Measurements from ENCODE around the gene ABCC6. TPM values are rescaled to one million over a fixed set of nuclear protein-coding genes. Genes with fewer than 3 reads are reported as not detected.
"Not testable (repeated sequence)": the region's sequence is repeated elsewhere in the genome, so short reads cannot be mapped to it uniquely, and the experiment has no call there.

ABCC6 gene
- total and polyA plus RNA-seq, 2 experiments from 2014 or later = 7.1 to 10.0 TPM

DNA sequence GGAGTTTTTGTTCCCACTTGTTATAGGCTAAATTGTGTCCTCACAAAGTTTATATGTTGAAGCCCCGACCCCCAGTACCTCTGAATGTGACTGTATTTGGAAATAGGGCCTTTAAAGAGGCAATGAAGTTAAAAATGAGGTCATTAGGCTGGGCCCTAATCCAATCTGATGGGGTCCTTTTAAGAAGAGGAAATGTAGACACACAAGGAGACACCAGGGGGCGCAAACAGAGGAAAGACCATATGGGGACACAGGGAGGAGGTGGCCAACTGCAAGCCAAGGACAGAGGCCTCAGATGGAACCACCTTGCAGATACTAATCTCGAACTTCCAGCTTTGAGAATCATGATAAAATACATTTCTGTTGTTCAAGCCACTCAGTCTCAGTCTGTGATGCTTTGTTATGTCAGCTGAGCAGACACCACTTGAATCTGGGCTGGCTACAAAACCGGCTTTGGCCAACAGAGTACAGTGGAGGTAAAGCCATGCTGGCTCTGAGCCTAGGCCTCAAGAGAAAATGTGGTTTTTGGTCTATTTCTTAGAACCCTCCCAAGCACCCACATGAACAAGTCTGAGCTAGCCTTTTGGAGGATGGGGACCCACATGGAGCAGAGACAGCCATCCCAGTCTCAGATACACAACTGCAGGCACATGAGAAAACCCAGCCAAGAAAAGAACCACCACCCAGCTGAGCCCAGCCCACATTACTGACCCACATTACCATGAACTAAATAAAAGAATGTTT lies 20.7 kb downstream of the ABCC6 start:
- not testable (repeated sequence) for H3K9me3 ChIP-seq (ENCODE audit: low read depth); H3K4me1 ChIP-seq (ENCODE audit: low read depth); H3K27me3 ChIP-seq; H3K27ac ChIP-seq; H3K4me3 ChIP-seq; H3K36me3 ChIP-seq
- peak; percentile 52 to 81 for DNase-seq (ENCODE audit: low read depth in 1 of 2, low spot score in 1 of 2)
- TF ChIP-seq, protein P1, sequence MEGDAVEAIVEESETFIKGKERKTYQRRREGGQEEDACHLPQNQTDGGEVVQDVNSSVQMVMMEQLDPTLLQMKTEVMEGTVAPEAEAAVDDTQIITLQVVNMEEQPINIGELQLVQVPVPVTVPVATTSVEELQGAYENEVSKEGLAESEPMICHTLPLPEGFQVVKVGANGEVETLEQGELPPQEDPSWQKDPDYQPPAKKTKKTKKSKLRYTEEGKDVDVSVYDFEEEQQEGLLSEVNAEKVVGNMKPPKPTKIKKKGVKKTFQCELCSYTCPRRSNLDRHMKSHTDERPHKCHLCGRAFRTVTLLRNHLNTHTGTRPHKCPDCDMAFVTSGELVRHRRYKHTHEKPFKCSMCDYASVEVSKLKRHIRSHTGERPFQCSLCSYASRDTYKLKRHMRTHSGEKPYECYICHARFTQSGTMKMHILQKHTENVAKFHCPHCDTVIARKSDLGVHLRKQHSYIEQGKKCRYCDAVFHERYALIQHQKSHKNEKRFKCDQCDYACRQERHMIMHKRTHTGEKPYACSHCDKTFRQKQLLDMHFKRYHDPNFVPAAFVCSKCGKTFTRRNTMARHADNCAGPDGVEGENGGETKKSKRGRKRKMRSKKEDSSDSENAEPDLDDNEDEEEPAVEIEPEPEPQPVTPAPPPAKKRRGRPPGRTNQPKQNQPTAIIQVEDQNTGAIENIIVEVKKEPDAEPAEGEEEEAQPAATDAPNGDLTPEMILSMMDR (IDR thresholded peaks at IDR 0.05; ENCODE audit: low read depth, low read length) = peak; percentile 47

DNA sequence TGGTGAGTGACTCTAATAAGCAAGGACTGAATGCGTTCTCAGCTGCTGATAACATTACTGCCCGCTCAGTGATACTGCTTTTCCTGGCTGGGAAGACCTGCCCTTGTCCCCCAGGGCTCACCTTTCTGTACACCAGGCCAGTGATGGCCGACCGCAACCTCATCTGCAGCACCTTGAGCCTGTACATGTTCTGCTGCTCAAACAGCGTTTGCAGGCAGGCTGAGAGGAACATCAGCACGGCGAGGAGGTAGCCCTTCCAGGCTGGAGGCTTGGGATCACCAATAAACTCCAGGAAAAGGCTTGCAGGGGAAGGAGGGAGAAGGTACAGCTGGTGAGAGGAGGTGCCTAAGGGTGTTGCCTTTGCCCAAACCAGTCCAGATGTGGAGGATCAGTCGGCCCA lies 21.4 kb downstream of the ABCC6 start:
- H3K27me3 ChIP-seq, H3K4me3 ChIP-seq: not testable (repeated sequence)

DNA sequence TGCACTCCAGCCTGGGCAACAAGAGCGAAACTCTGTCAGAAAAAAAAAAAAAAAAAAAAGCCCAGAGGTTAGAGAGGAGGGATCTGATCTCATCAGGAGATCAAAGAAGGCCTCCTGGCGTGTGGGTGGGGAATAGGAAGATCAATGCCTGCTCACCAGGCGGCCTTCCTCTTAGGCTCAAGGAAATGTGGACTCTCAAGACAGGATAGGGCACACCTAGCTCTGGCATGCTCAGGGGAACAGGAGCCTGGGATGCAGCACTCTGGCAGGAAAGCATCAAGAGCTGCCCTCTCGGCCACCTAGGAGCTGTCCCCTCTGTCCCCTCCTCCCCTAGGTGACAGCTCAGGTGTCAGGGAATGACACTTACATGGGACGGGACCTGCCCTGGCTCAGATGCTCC lies 22.9 kb downstream of the ABCC6 start:
- not testable (repeated sequence) for DNase-seq (ENCODE audit: low read depth in 1 of 2, low spot score in 1 of 2); H3K4me3 ChIP-seq; H3K4me1 ChIP-seq (ENCODE audit: low read depth); H3K36me3 ChIP-seq; H3K9me3 ChIP-seq (ENCODE audit: low read depth); H3K27ac ChIP-seq; H3K27me3 ChIP-seq

More for the DNA sequence above, 21.4 kb downstream of the ABCC6 start:
- not testable (repeated sequence) for H3K9me3 ChIP-seq (ENCODE audit: low read depth); DNase-seq (ENCODE audit: low read depth in 1 of 2, low spot score in 1 of 2); H3K27ac ChIP-seq; H3K4me1 ChIP-seq (ENCODE audit: low read depth); H3K36me3 ChIP-seq

DNA sequence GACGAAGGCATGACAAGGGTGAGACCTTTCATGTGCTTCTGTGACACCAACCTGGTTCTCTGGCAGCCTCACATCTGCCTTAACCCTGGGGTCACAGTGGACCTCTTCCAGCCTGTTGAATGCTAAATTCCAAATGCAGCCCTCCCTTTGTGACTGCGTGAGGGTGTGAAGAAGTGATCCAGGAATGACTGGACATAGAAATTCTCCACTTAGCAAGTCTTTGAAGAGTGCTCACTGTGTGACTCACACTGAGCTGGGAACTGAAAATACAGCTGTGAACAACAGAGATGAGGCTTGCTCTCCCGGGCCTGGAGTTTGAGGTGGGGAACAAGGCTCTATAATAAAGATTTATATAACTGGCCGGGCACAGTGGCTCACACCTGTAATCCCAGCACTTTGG lies 23.9 kb downstream of the ABCC6 start:
- not testable (repeated sequence) for H3K27ac ChIP-seq; H3K9me3 ChIP-seq (ENCODE audit: low read depth); H3K4me1 ChIP-seq (ENCODE audit: low read depth); H3K27me3 ChIP-seq; H3K4me3 ChIP-seq; H3K36me3 ChIP-seq; DNase-seq (ENCODE audit: low read depth in 1 of 2, low spot score in 1 of 2)

DNA sequence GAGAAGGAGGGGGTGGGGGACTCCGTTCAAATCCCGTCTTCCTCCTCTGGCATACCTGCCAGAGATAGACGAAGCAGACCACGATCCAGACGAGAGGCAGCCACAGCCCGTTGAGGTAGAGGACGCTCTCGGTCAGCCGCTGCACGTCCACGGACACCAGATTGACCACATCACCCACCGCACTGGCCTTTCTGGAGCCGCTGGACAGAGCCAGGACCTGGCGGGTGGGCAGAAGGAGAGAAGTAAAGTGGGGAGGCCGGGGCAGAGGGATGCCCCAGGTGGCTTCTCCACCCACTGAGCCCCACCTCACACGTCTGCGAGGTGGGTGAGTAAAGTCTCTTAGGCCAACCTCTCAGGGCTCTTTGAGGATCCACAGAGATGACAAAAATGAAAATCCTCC lies 25.3 kb downstream of the ABCC6 start:
- H3K4me3 ChIP-seq = no peak overlapping the region
- H3K4me1 ChIP-seq (ENCODE audit: low read depth) = no peaks in the 10 kb centered on the region
- H3K27me3 ChIP-seq = no peaks in the 10 kb centered on the region
- DNase-seq (ENCODE audit: low read depth in 1 of 2, low spot score in 1 of 2) = no peak
- no peak overlapping the region for H3K27ac ChIP-seq
- no peaks in the 10 kb centered on the region for H3K36me3 ChIP-seq
- no peaks in the 10 kb centered on the region for H3K9me3 ChIP-seq (ENCODE audit: low read depth)
- TF ChIP-seq, protein P1 (IDR thresholded peaks at IDR 0.05; ENCODE audit: low read depth, low read length) = no peak

DNA sequence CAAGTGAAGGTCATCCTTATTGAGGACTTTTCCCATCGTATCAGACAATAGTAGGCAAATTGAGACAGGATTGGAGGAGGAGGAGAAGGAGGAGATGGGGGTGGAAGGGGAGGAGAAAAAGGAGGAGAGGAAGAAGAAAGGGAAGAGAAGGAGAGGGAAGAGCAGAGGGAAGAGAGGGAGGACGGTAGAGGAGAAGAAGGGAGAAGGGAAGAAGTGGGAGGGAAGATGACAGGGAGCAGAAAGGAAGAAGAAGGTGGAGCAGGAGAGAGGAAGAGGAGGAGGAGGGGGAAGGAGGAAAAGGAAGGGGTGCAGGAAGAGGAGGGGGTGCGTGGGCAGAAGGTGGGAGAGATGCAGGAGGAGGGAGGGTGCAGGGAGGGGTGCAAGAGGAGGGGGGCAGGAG lies 26.0 kb downstream of the ABCC6 start:
- Histone ChIP-seq H3K36me3 (no peaks in the 10 kb centered on the region), H3K4me3 (no peak overlapping the region), H3K9me3 (ENCODE audit: low read depth) (no peaks in the 10 kb centered on the region), H3K27me3 (no peaks in the 10 kb centered on the region), H3K27ac (no peak overlapping the region), H3K4me1 (ENCODE audit: low read depth) (no peaks in the 10 kb centered on the region)
- TF ChIP-seq, protein P1 (IDR thresholded peaks at IDR 0.05; ENCODE audit: low read depth, low read length) = no peak
- no peak for DNase-seq (ENCODE audit: low read depth in 1 of 2, low spot score in 1 of 2)

DNA sequence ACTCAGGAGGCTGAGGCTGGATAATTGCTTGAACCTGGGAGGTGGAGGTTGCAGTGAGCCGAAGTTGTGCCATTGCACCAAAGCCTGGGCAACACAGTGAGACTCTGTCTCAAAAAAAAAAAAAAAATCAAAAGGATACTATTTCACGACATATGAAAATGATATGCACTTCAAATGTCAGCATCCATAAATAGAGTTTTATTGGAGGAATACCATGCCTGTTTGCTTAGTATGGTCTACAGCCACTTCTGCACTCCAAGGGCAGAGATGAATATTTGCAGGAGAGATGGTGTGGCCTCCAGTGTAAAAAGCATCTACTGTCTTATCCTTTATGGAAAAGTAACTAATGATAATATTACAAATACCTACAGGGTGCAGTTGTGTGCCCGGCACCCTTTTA lies 27.2 kb downstream of the ABCC6 start:
- DNase-seq (ENCODE audit: low read depth in 1 of 2, low spot score in 1 of 2) = no peak
- TF ChIP-seq, protein P1 (IDR thresholded peaks at IDR 0.05; ENCODE audit: low read depth, low read length) = no peak
- Histone ChIP-seq H3K27me3 (no peaks in the 10 kb centered on the region), H3K4me1 (ENCODE audit: low read depth) (no peaks in the 10 kb centered on the region), H3K27ac (no peak overlapping the region), H3K36me3 (no peaks in the 10 kb centered on the region), H3K4me3 (no peak overlapping the region), H3K9me3 (ENCODE audit: low read depth) (no peaks in the 10 kb centered on the region)

All from cardiac muscle cell (in vitro differentiated cells and primary cell).